SH-SY5Y (cell line): ENCODE measurements around the gene NEK10.

Experiments
- GATA2 ChIP-seq: IDR thresholded peaks from 2 replicates; pipeline ENCODE4 v1.6.1; 2011; ENCODE audit warnings: mild to moderate bottlenecking, low read depth, low read length
- GATA3 ChIP-seq: IDR thresholded peaks from 2 replicates; pipeline ENCODE4 v1.6.1; 2011; ENCODE audit warnings: low read depth, mild to moderate bottlenecking, low read length, moderate library complexity

DNA sequence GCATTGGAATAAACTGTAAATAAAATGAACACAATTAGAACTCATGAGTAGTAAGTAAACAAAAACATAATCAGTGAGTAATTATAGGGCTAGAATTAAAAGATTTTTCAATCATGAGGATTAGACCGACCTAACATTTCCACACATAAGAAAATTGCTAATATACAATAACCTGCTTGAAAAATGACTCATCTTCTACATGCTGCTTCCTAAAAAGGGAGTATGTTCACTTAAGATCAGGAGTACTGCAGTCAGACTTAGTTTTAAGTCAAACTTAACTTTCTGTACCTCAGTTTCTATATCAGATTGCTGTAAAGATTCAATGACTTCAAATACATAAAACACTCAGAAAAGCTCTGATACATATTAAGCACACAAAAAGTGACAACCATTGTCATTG is 22.6 kb upstream of the NEK10 start:
- no peak for TF ChIP-seq GATA3
- no peak for TF ChIP-seq GATA2
